Hematopoietic multipotent progenitor cell treated with erythropoietin and hydrocortisone succinate and interleukin-3 and kit ligand, for 8 days (in vitro differentiated cells): ENCODE data around the gene ZSWIM5.
"Not testable (repeated sequence)": the region's sequence is repeated elsewhere in the genome, so short reads cannot be mapped to it uniquely, and the experiment has no call there.

Source experiments
- DNase-seq: peaks from one replicate; pipeline ENCODE4 v3.0.0-alpha.2; 2015

ZSWIM5 gene

DNA sequence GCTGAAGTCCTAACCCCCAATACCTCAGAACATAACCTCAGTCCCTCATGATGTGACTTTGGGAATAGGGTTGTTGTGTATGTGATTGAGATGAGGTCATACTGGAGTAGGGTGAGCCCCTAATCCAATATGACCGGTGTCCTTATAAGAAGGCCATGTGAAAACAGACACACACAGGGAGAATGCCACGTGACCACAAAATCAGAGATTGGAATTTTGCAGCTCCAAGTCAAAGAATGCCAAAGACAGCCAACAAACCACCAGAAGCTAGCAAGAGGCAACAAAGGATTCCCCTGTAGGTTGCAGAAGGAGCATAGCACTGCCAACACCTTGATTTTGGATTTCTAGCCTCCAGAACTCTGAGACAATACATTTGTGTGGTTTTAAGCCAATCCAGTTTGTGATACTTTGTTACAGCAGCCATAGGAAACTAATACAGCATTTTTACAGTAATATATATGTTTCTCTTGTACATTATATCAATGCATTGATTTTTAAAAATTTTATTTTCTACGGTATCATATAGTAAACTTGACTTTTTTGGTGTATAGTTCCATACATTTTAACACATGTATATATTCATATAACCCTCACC lies 5.4 kb downstream of the ZSWIM5 start:
- DNase-seq: no peak

DNA sequence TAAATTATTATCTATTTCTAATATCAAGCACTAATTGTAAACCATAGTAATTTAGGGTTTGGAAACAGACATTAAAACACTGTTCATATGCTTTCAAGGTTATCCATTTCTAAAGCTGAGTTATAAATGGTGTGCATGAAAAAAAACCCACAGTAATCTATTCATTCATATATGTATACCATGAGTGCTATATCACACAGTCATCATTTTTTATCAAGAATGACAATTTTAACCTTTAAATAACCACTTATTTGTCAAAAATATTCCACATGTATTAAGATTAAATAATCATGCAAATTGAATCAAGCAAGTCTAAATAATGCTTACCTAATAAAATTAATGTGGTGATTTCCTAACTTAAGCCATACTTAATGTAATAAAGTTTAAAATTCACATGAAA lies 6.0 kb downstream of the ZSWIM5 start:
- no peak for DNase-seq

DNA sequence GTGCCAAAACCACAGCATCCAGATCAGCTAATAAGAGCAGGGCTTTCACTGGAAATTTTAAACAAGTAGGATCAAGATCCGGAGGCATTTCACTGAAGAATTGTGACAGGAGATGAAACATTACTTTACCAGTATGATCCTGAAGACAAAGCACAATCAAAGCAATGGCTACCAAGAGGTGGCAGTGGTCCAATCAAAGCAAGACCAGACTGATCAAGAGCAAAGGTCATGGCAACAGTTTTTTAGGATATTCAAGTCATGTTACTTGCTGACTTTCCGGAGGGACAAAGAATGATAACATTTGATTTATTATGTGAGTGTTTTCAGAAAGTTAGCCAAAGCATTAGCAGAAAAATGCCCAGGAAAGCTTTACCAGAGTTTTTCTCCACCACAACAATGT lies 8.2 kb downstream of the ZSWIM5 start:
- no peak for DNase-seq

DNA sequence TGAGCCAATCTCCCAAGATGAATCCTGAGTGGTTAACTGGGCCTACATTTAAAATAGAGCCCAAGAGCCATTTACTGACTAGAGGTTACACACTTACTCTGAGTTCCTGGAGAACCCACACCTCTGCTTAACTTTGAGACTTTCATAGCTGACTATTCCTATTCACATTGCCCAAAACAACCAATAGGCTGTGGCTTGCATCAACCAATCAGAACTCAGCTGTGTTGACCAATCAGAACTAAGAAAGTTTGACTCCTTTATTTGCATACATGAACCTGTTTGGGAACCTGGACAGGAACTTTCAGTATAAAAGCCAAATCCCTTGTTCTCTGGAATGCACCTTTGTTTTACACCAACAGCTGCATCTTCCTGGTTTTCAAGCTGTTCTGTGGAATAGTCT lies 9.5 kb downstream of the ZSWIM5 start:
- no peak for DNase-seq

DNA sequence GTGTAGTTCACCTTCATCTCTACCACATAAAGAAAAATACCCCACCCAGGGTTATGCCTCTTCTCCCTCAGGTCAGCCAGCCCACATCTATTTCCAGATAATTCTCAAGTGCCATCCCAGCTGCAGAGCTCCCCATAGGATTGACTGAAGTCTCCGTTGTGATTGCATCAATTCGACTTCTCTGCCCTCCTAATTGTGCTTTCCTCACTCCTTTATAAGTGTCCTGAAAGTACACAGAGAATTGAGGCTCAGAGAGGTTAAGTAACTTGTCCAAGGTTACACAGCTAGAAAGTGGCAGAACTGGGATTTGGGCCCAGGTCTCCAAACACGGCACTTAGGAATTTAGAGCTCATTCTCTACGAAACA lies 15.0 kb downstream of the ZSWIM5 start:
- DNase-seq: no peak

DNA sequence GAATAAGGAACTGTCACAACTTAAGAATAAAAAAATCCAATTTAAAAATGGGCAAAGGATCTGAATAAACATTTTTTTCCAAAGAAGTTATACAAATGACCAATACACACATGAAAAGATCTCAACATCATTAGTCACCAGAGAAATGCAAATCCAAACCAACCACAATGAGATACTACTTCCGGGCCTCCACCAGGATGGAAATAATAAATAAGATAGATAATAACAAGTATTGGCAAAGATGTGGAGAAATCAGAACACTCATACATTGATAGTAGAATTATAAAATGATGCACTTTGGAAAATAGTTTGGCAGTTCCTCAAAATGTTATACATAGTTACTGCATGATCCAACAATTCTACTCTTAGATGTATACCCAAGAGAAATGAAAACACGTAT lies 18.7 kb downstream of the ZSWIM5 start:
- no peak for DNase-seq

DNA sequence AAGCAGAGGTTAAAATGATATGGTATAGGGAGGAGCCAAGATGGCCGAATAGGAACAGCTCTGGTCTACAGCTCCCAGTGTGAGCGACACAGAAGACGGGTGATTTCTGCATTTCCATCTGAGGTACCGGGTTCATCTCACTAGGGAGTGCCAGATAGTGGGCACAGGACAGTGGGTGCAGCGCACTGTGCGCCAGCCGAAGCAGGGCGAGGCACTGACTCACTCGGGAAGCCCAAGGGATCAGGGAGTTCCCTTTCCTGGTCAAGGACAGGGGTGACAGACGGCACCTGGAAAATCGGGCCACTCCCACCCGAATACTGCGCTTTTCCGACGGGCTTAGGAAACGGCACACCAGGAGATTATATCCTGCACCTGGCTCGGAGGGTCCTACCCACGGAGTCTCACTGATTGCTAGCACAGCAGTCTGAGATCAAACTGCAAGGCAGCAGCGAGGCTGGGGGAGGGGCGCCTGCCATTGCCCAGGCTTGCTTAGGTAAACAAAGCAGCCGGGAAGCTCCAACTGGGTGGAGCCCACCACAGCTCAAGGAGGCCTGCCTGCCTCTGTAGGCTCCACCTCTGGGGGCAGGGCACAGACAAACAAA lies 26.4 kb downstream of the ZSWIM5 start:
- not testable (repeated sequence) for DNase-seq

DNA sequence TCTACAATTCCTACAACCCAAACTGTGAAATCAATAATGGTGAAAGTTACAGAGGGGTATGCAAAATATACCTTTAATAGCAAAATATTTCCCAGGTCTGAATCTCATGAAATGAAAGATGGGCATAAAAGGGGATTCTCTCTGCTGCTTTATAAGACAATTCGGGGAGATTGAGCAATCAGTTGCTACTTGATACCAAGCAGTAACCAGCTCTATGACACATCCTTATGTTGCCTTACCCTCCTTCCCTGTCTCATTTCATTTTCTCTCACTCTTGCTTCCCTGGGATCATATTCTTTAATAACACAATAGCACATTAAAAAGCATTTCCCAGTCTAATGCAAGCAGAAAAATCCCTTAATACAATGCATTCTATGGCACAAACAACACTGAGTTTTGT lies 29.0 kb downstream of the ZSWIM5 start:
- DNase-seq: no peak

DNA sequence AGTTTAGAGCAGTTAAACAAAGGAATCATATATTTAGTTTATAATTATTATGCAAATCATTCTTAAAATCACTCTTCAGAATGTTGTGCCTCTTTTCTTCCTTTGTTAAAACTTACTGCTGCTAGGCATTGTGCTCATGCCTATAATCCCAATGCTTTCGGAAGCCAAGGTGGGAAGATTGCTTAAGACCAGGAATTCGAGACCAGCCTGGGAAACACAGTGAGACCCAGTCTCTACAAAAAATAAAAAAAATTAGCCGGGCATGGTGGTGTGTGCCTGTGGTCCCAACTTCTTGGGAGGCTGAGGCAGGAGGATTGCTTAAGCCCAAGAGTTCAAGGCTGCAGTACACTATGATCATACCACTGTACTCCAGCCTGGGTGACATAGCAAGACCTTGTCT lies 33.6 kb downstream of the ZSWIM5 start:
- no peak for DNase-seq

DNA sequence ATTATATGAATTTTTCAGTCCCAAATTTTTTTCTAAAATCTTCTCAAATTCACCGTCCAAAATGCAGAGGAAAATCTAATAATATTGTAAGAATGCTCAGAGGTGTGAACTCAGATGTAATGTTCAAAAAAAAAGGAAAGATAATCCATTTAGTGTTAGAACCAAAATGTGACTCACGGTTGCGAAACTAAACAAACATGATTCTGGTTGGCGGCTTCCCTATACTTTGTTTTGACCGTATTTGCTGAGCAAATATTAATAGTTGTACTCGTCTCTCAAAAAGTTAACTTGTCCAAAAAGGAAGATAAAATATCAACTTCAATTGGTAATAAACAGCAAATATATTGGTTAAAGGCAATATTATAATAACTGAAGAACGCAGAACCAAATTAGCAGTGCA lies 34.4 kb downstream of the ZSWIM5 start:
- no peak for DNase-seq

DNA sequence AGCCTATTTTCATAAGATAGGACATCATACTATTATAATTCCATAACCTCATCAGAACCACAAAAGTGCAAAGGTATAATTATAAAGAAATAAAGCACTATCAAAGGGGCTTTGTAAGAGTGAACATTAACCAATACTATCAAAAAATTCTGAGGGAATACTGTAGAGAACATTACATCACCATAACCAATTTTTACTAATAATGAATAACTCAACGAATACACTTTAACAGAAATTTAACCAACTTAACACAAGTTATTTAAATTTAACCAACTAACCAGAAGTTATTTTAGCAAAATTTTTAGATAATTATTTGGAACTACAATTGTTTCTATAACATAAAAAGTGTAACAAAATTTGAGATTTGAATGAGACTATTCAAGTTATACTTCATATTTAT lies 34.8 kb downstream of the ZSWIM5 start:
- DNase-seq: no peak

DNA sequence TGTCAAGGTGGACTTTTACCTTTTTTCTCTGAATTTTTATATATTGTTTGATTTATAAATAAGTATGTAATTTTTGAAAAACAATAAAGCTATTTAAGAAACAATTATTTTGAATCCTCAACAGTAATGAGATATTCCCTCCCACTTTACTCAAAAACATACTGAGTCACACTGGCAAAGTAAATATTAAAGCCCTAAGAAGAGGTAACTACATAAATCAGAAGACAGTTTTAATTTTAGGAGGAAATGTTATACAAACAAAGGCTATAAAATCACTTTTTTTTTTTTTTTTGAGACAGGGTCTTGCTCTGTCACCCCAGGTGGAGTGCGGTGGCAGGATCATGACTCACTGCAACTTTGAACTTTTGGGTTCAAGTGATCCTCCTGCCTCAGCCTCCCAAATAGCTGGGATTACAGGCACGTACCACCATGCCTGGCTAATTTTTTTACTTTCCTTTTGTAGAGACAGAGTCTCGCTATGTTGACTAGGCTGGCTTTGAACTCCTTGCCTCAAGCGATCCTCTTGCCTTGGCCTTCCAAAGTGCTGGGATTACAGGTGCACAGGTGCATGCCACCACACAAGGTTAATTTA lies 36.2 kb downstream of the ZSWIM5 start:
- DNase-seq: no peak

DNA sequence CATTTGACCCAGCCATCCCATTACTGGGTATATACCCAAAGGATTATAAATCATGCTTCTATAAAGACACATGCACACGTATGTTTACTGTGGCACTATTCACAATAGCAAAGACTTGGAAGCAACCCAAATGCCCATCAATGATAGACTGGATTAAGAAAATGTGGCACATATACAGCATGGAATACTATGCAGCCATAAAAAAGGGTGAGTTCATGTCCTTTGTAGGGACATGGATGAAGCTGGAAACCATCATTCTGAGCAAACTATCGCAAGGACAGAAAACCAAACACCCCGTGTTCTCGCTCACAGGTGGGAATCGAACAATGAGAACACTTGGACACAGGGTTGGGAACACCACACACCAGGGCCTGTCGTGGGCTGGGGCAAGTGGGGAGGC lies 38.5 kb downstream of the ZSWIM5 start:
- DNase-seq: not testable (repeated sequence)

DNA sequence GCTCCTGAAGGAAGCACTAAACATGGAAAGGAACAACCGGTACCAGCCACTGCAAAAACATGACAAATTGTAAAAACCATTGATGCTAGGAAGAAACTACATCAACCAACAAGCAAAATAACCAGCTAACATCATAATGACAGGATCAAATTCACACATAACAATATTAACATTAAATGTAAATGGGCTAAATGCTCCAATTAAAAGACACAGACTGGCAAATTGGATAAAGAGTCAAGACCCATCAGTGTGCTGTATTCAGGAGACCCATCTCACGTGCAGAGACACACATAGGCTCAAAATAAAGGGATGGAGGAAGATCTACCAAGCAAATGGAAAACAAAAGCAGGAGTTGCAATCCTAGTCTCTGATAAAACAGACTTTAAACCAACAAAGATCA lies 42.1 kb downstream of the ZSWIM5 start:
- not testable (repeated sequence) for DNase-seq

DNA sequence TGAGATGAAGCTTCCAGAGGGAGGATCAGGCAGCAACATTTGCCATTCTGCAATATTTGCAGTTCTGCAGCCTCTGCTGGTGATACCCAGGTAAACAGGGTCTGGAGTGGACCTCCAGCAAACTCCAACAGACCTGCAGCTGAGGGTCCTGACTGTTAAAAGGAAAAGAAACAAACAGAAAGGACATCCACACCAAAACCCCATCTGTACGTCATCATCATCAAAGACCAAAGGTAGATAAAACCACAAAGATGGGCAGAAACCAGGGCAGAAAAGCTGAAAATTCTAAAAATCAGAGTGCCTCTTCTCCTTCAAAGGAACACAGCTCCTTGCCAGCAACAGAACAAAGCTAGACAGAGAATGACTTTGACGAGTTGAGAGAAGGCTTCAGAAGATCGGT lies 43.3 kb downstream of the ZSWIM5 start:
- DNase-seq: not testable (repeated sequence)

DNA sequence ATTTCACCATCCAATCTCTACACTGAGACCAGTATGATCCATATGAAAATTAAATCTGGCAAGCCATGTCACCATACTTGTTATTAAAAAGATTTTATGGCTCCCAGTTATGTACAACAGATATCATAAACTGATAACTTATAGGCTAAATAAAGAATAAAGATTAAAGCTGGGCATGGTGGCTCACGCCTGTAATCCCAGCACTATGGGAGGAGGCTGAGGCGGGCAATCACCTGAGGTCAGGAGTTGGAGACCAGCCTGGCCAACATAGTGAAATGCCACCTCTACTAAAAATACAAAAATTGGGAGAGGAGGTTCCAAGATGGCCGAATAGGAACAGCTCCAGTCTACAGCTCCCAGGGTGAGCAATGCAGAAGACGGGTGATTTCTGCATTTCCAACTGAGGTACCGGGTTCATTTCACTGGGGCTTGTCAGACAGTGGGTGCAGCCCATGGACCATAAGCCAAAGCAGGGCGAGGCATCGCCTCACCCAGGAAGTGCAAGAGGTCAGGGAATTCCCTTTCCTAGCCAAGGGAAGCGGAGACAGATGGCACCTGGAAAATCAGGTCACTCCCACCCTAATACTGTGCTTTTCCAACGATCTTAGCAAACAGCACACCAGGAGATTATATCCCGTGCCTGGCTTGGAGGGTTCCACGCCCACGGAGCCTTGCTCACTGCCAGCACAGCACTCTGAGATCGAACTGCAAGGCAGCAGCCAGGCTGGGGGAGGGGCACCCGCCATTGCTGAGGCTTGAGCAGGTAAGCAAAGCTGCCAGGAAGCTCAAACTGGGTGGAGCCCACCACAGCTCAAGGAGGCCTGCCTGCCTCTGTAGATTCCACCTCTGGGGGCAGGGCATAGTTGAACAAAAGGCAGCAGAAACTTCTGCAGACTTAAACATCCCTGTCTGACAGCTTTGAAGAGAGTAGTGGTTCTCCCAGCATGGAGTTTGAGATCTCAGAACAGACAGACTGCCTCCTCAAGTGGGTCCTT lies 44.1 kb downstream of the ZSWIM5 start:
- DNase-seq: not testable (repeated sequence)

DNA sequence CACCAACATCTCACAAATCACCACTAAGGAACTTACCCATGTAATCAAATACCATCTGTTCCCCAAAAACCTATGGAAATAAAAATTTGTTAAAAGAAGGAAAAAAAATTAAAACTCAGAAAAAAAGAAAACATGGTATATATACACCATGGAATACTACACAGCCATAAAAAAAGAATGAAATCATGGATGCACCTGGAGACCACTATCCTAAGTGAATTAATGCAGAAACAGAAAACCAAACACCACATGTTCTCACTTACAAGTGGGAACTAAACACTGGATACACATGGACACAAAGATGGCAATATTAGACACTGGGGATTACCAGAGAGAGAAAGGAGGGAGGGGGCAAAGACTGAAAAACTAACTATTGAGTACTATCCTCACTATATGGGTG lies 50.4 kb downstream of the ZSWIM5 start:
- no peak for DNase-seq

DNA sequence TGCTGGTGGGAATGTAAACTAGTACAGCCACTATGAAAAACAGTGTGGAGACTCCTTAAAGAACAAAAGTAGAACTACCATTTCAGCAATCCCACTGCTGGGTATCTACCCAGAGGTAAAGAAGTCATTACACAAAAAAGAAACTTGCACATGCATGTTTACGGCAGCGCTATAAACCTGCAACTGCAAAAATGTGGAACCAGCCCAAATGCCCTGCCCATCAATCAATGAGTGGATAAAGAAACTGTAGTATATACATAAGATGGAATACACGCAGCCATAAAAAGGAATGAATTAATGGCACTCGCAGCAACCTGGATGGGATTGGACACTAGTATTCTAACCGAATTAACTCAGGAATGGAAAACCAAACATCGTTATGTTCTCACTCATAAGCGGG lies 51.0 kb downstream of the ZSWIM5 start:
- no peak for DNase-seq

DNA sequence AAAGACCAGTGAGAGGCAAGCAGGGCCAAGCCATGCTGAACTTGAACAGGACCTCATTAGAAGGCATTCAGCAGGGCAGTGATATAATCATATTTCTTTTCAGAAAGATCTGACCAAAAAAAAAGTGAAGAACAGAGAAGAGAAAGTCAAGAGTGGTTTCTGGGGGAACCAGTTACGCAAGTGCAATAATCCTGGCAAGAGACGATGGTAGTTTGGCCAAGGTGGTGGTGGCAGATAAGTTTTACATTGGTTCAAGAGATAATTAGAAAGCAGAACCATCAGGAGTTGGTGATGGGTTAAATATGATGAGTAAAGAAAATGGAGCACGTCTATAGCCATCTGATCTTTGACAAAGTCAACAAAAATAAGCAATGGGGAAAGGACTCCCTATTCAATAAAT lies 54.3 kb downstream of the ZSWIM5 start:
- peak; percentile 73 for DNase-seq

DNA sequence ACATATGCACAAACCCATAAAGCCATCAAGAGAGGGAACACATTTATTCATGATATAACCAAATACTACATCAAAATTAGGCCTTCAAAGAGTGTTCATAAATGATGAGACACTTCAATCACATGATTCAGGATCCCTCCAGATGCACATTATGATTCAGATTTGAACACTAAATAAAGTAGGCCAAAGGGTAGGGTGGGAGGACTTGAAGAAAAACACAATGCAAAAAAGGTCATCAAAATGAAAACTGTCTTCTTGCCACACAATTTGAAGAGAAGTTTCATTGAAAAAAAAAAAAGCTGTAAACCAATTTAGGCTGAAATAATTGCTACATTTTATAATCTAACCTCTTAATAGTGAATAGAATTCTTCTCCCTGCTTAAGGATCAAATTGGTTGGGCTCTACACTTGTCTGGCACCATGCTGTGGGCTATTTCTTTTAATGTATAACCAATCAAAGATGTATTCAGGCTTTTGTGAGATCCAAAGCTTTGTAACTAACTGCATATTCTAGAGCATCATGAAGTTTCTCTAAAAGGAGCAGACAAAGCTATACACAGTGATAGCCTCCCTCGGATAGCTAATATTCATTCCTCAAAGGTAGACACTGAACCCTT lies 58.1 kb downstream of the ZSWIM5 start:
- DNase-seq: no peak

DNA sequence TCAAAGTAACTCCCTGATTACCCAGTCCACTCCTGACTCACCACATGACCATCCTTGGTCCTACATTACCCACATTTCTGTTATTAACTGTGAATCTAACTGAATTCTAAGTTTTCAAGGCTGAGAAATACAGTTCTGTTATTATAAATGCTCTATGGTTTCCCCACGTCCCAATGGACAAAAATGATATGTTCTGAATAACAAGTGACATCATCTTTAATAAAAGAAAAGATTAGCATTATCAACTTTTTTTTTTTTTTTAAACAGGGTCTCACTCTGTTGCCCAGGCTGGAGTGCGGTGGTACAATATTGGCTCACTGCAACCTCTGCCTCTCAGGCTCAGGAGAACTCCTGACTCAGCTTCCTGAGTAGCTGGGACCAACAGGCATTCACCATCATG lies 59.6 kb downstream of the ZSWIM5 start:
- DNase-seq: no peak

DNA sequence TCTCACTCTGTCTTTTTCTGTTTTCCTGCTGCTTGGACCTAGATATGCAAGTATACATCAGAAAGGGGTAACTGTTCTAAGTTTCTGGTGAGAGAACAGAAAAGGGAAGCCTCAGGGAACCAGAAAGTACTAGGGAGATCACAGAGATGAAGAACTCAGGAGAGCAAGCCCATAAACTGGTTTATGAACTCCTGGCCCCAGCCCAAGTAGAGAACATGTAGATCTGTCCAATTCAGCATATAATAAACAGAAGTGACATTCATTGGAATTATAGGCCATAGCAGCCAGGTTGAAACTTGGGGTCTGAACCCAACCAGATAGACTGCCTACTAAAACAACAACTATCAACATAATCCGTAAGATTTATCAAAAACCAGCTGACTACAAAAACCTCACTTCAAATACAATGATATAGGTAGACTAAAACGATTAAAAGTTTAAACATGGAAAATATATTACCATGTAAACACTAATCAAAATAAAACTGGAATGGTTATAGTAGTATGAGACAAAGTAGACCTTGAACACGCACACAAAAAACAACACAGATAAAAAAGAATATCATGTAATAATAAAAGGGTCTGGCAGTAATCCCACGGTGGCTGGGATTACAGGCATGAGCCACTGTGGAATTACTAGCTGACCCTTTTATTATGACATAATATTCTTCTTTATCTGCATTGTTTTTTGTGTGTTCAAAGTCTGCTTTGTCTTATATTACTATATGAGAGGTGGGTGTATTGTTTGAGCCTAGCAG lies 65.0 kb downstream of the ZSWIM5 start:
- no peak for DNase-seq

DNA sequence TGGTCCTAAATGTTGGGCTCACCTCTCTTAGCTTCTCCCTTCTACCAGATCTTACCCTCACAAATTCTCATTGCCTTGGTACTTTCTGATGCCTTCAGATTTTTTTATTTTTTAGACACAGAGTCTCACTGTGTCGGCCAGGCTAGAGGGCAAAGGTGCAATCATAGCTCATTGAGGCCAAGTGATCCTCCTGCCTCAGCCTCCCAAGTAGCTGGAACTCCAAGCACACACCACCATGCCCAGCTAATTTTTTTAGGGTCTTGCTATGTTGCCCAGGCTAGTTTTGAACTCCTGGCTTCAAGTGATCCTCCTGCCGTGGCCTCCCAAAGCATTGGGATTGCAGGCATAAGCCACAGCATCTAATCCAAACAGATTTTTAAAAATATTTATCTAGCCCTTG lies 69.4 kb downstream of the ZSWIM5 start:
- DNase-seq: no peak
